ENCODE measurements around the gene DEPDC1B.
A peak's percentile ranks its signal among the peaks of the same experiment; 100 is the strongest.
"Not testable (repeated sequence)": the region's sequence is repeated elsewhere in the genome, so short reads cannot be mapped to it uniquely, and the experiment has no call there.

Gene DEPDC1B

GRCh38 chr5:60690326-60690725, 9.6 kb downstream of the DEPDC1B start:
- no peak for DNase-seq

GRCh38 chr5:60688980-60689379, 11.0 kb downstream of the DEPDC1B start:
- DNase-seq = no peak

GRCh38 chr5:60687927-60688720, 11.8 kb downstream of the DEPDC1B start:
- DNase-seq = peak; percentile 41

- no peak for DNase-seq
These were observed 13.8 kb downstream of the DEPDC1B start for GRCh38 chr5:60686157-60686556.

GRCh38 chr5:60685700-60686099, 14.3 kb downstream of the DEPDC1B start:
- no peak for DNase-seq

- DNase-seq = no peak
These were observed 14.9 kb downstream of the DEPDC1B start for GRCh38 chr5:60685028-60685427.

- not testable (repeated sequence) for DNase-seq
These were observed 18.0 kb downstream of the DEPDC1B start for GRCh38 chr5:60682007-60682406.

GRCh38 chr5:60679816-60680215, 20.1 kb downstream of the DEPDC1B start:
- DNase-seq = no peak

GRCh38 chr5:60677850-60678664, 21.9 kb downstream of the DEPDC1B start:
- DNase-seq = peak; percentile 69

GRCh38 chr5:60675286-60675685, 24.7 kb downstream of the DEPDC1B start:
- DNase-seq = no peak

GRCh38 chr5:60674251-60675069, 25.5 kb downstream of the DEPDC1B start:
- no peak for DNase-seq

- DNase-seq = no peak
These were observed 26.6 kb downstream of the DEPDC1B start for GRCh38 chr5:60673334-60673733.

GRCh38 chr5:60672693-60673264, 27.2 kb downstream of the DEPDC1B start:
- no peak for DNase-seq

- DNase-seq = no peak
These were observed 27.9 kb downstream of the DEPDC1B start for GRCh38 chr5:60671899-60672692.

- no peak for DNase-seq
These were observed 29.2 kb downstream of the DEPDC1B start for GRCh38 chr5:60670749-60671148.

- peak; percentile 50 for DNase-seq
These were observed 31.2 kb downstream of the DEPDC1B start for GRCh38 chr5:60668686-60669304.

- no peak for DNase-seq
These were observed 47.9 kb downstream of the DEPDC1B start for GRCh38 chr5:60651872-60652620.

GRCh38 chr5:60649288-60649917, 50.6 kb downstream of the DEPDC1B start:
- peak; percentile 59 for DNase-seq

GRCh38 chr5:60648175-60648574, 51.8 kb downstream of the DEPDC1B start:
- DNase-seq = no peak

- no peak for DNase-seq
These were observed 59.1 kb downstream of the DEPDC1B start for GRCh38 chr5:60640901-60641300.

Measured in NCI-H69 (cell line).